Measurements from ENCODE around the gene MOXD1. TPM values are rescaled to one million over a fixed set of nuclear protein-coding genes. Genes with fewer than 3 reads are reported as not detected.

The MOXD1 gene
- 100 to 1,000 TPM; 172 to 315 (median 236) TPM for polyA plus RNA-seq (ENCODE audit: insufficient read length in 4 of 4)

DNA sequence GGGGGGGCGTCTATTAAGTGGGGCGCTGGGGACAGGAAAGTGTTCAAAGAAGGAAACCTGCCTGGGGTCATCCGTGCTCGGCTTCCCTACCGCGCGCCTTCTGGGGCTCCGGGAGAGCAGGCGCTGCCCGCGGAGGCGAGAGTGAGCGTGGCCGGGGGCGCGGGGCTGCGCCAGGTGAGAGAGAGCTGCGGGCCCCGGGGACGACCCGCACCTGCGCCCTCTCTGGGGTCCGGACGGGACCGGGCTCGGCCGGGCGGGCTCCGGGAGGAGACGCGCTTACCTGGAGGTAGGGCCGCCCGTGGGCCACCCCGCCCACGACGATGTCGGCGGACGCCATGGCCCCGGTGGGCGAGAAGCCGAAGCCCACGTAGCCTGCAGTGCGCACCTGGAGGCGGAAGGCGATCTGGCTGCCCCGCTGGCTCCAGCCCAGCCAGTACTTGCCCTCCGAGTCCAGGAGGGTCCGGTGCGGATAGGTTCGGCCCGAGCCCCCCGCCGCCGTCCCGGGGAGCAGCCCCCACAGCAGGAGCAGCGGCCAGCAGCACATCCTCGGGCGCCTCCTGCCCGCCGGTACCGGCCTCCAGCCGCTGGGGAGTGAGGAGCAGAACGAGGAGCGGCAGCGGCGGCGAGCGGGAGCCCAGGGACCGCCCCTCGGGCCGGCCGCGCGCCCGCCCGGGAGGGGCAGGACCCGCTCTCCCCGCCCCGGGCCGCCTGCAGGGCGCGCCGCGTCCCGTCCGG is at the start of gene MOXD1:
Gene MOXD1, minus strand, starts transcription at position 593 of the 735 bp plus-strand sequence. Its CDS starts 49 bp downstream, at position 544.
- peak in 1 of 4 donors; percentile 40 for DNase-seq (ENCODE audit: low read depth in 4 of 4, low spot score in 2 of 4)

DNA sequence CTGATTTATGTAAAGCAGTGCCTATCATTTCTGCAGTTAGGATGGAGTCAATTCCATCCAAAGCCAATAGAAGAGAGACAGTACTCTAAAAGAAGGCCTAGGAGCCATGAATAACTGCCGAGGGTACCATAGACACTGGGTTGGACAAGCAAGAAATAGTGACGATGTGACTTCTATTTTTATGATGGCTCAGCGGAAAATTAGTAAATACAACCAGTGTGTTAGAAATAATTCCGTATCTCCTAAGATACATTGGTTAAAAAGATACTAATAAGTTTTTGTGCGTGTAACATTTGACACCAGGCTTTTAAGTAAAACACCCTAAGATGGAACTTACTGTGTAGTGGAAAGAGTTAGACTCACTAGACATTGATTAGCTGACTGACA is 45.6 kb upstream of the MOXD1 start:
- no peak for DNase-seq (ENCODE audit: low read depth in 4 of 4, low spot score in 2 of 4)

DNA sequence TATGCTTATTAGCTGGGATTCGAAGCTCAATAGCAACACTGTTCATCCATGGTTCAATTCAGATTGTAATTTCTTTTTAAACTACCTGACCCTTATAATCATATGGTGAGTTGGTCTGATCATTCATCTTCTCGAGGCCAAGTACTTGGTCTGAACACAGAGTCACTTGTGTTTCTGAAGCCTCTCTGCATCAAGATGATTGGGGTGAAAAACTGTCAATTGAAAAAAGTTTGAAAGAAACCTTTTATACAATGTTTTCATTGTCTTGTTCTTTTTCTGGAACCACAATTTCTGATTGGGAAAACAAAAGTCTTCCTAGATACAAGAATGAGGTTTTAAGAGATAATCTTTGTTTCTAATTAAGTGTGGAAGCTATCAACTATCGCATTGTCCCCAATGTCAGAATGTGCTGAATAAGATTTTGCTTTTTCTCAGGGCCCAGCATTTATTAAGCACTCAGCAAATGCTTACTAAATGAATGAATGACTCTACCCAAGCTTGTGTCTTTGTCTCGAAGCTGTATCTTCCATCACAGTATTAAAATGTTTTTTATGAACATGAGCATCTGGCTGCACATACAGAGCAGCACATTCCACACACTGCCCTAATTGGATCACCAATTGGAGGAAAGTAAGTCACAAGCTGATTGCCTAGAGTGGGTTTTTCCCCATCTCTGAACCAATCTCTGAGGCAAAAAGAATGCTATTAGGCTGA is 45.0 kb upstream of the MOXD1 start:
- DNase-seq (ENCODE audit: low read depth in 4 of 4, low spot score in 2 of 4) = no peak

DNA sequence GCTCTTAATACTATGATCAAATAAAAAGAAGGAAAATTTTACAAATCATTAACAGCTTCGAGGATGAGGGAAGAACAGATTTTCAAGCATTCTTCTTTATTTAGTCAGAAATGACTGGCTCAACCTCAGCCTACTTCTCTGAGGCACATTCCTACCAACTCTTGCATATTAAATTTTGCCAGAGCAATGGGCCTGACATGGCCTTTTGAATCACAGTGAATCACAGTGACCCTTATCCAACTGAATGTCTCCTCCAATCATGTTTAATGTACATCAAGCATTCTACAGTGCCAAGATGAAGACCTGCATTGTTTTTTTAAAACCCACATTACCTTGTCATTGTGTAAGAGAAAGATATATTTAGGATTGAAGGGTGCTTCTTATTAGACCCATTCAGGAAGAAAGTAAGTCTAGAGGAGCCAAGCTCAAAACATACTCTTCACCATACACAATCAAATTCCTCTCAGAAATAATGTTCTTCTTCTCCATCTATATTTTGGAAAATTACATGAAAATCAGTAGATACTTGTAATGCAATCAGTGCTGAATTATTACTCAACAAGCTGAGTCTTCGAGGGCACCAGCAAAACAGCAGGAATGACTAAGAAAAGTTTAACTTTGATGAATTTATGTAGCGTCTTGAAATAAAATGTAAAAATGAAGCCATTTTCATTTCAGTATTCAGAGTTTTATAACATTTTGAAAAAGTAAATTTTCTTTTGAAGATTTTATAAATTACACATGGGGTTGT is 44.1 kb upstream of the MOXD1 start:
- DNase-seq (ENCODE audit: low read depth in 4 of 4, low spot score in 2 of 4) = no peak

DNA sequence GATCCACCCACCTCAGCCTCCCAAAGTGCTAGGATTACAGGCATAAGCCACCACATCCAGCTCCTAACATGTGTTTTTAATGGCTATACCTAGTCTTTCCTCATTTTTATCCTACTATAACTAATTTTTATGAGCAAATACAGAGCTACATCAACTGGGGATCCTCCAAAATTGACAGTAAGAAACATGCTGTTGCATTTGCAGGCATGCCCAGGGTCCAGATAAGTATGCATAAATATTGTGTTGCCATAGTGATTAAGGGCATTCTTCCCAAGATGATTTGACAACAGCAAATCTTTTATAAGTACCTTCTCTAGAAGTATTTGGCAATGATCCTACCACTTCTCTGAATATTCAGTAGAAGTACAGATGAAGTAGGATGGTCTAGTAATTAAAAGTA is 41.9 kb upstream of the MOXD1 start:
- DNase-seq (ENCODE audit: low read depth in 4 of 4, low spot score in 2 of 4) = no peak

DNA sequence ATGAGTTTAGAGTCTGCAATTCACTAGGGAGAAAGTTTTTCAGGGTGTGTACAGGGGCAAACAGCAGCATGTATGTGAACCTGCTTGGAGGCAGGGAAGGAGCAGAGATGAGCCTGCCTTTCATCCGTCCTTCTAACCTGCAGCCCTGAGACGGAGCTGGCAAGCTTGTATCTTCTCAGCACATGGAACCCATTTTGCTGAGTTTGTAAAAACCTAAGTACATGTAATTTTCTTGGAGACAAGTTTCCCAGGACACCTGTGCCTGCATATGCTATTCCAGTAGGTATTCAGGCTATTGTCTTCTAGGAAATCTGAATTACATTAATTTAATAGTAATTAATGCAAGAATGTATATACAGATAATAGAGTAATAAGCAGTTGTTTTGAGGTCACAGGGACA is 28.8 kb upstream of the MOXD1 start:
- DNase-seq (ENCODE audit: low read depth in 4 of 4, low spot score in 2 of 4) = no peak

DNA sequence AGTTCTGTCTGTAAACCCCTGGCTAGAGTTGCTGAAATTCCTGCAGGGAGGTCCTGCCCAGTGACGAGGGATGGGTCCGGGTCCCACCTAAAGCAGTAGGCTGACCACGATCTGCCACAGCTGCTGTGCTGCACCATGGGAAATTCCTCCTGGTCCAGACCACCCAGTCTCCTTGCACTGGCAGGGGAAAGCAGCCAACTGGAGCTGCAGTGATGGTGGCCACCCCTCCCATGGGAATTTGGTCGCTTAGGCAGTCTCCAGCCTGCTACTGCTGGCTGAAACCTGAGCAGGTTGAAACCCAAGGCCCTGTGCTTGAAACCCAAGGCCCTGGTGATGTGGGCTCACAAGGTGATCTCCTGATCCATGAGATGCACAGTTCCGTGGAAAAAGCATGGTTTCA is 23.9 kb upstream of the MOXD1 start:
- no peak for DNase-seq (ENCODE audit: low read depth in 4 of 4, low spot score in 2 of 4)

DNA sequence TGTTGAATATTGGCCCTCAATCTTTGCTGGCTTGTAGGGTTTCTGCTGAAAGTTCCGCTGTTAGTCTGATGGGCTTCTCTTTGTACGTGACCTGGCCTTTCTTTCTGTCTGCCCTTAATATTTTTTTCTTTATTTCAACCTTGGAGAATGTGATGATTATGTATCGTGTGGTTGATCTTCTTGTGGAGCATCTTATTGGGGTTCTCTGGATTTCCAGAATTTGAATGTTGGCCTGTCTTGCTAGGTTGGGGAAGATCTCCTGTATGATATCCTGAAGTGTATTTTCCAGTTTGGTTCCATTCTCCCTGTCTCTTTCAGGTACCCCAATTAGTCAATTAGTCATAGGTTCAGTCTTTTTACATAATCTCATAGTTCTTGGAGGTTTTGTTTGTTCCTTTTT is 22.6 kb upstream of the MOXD1 start:
- no peak for DNase-seq (ENCODE audit: low read depth in 4 of 4, low spot score in 2 of 4)

DNA sequence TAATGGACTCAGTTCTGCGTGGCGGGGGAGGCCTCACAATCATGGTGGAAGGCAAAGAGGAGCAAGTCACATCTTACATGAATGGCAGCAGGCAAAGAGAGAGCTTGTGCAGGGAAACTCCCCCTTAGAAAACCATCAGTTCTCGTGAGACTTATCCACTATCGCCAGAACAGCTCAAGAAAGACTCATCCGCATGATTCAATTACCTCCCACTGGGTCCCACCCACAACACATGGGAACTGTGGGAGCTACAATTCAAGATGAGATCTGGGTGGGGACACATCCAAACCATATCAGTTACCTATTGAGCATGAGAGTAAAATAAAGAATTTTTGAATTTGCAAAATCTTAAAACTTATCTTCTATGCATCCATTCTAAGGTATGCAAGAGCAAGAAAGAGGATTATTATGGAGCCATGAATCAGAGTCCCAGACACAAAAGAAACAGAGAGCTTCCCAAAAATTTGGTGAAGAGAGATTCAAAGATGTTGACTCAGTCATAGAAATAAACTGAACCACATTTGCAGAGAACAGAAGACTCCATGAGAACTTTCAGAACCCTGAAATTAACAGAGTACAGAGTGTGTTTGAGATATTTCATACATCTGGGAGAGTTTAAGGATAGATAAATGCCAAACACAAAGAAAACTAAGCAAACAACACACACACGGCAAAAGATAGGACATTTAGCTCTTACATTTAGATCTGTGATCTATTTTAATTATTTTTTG is 17.1 kb upstream of the MOXD1 start:
- no peak for DNase-seq (ENCODE audit: low read depth in 4 of 4, low spot score in 2 of 4)

DNA sequence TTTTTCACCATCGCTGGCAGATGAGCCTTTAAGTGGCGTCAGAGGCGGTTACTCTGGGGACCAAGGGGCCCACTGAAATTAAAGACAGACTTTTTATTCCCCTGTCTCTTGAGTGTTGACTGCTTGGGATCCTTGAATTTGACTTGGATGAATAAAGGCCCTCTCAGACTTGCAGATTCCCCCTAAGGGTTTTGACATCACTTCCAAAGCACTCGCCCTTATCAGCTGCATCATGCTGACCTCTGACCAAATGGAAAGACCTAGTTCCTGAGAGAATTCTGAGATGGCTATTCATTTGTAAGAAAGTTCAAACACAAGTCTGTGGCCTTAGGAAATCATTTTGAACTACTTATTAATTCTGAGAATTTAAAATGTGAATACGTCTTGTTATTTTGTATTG is 13.5 kb upstream of the MOXD1 start:
- DNase-seq (ENCODE audit: low read depth in 4 of 4, low spot score in 2 of 4) = no peak

DNA sequence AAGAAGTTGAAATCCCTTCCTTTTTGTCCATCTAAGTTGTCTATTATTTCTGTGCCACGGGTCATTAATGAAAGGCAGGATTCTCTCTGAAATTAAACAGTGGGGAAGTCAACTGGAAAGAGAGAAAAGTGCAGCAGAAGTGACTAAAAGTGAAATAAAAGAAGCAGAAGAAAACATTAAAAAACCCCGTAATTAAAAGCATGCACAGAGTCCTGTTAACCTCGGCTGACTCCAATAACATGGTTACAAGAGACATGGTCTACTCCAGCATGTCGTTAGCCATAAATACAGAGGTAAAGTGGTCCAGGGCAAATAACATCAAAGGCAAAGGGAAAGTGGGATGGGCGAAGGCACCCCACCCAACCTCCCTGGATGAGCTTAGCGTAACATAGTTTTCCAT is 13.0 kb upstream of the MOXD1 start:
- no peak for DNase-seq (ENCODE audit: low read depth in 4 of 4, low spot score in 2 of 4)

DNA sequence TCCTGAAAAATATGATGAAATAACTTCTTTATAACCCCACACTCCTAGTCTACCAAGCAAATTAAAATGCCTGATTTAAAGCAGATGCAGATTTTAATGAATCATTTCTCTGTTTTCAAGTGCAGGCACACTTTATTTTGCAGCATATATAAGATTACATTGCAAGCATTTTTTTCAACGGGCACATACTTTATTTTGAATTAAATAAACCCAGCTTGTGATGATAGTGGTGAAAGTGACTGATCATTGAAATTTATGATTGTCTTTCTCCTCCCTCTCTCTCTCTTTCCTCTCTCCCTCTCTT is 12.2 kb upstream of the MOXD1 start:
- no peak for DNase-seq (ENCODE audit: low read depth in 4 of 4, low spot score in 2 of 4)

DNA sequence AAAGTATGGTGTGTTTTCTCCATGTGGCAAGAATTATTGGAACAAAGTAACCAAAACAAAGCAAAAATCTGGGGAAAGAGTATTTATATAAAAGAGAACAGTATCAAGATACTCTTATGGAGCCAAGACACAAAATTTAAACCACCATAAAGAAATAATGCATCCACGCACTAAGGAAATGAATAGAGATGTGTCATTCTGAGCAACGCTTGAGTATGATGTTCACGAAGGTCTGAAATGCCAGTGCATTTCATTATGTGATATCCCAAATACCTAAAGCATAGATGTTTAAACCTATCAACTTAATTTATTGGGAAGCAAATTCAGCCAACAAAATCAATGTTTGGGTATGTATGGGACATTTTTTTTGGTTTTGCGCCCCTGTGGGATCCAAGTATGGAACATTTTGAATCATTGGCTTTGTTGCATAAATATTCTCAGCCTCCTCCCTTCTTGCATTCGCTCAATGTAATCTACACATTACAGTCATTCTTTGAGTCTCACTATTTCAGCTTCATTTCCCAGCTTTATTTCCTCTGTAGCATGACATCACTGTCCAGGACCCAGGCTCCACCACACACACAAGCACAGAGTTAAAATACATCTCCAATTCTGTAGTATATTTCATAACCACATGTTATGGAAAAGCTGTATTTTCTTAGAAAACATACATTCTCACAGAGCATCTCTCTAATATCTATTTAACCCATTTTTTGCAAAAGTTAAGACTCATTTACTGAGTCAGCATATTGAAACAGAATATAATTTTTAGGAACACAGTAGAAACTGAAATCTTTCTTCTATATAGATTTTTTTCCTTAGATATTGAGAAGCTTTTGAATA is 11.6 kb upstream of the MOXD1 start:
- no peak for DNase-seq (ENCODE audit: low read depth in 4 of 4, low spot score in 2 of 4)

DNA sequence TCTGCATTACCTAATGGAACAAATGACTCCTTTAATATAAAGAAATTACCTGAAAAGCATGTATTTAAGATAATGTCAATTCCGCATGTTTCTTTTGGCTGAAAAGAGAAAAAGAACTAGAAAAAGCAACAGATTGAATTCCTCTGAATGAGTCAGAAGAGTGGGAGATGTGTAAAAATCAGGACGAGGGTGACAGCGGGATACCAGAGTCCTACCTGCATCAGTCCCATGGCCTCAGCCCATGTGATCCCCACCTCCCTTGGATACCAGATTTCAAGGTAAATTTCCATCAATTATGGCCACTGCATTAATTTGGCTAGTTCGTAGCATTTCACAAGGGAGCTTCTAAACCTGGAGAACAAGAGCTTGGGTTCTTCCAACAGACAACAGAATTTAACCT is 10.0 kb upstream of the MOXD1 start:
- DNase-seq (ENCODE audit: low read depth in 4 of 4, low spot score in 2 of 4) = no peak

DNA sequence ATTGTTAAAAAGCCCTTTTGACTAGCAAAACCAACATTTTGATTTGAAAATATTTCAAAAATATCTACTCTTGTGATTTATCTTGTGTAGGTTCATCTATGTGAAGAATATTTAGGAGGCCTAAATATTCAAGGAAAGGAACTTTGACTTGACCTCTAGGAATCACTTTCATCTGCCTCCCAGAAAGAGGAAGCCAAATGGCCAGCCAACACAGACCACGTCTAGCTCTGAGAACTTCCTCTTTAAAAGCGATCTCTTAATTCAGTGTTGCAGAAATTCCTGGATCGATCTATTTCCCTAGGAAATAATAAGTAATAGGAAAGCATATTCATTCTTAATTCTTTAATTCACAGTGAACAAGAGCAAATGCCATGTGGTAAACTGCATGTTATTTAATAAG is 9.6 kb upstream of the MOXD1 start:
- DNase-seq (ENCODE audit: low read depth in 4 of 4, low spot score in 2 of 4) = no peak

DNA sequence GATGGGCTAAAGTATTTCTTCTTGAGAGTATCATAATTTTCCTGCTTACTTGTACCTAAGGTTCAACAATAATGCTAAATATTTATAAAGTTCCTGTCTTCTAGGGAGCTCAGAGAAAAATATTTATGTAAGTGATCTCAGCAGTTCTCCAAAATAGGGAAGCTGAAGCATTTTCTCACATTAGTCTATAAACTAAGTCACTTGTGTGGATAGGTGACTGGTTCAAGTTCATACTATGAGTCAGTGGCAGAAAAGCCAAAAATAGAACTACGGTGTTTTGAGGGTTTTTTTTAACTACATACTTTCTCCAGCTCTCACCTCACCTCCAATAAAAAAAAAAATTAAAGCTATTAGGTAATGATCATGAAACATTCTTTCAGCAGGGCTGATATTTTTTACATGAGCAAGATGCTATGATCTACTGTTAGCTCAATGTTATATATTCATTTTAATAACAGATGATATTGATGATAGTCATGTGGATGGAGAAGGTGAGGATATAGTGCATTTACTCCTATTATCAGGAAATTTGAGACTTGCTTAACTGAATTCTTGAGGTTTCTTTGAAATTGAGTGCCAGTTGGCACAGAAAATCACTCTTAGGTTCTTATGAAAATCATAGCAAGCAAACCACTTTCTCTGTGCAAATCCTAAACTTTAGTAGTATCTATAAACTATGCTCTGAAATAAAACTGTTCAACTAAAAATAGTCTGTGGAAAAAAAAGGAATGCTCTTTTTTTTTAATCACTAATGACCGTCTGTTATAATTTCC is 4.1 kb upstream of the MOXD1 start:
- DNase-seq (ENCODE audit: low read depth in 4 of 4, low spot score in 2 of 4) = no peak

DNA sequence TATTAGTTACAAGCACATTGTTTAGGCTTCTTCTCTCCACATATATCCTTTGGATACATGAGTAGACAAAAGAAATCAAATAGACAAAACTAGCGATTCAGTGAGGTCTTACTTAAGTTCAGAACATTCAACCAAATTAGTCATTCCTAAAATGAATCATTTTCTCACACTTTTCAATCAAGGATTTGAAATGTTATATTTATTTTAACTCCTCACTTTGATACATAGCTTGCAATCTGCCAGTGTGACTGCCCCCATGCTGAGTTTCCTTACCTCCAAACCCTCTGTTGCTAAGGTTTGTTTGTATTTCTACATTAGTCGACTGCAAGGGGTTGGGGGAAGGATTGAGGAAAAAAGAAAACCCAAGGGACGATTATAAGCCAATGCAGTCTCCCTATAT is 3.5 kb upstream of the MOXD1 start:
- no peak for DNase-seq (ENCODE audit: low read depth in 4 of 4, low spot score in 2 of 4)

DNA sequence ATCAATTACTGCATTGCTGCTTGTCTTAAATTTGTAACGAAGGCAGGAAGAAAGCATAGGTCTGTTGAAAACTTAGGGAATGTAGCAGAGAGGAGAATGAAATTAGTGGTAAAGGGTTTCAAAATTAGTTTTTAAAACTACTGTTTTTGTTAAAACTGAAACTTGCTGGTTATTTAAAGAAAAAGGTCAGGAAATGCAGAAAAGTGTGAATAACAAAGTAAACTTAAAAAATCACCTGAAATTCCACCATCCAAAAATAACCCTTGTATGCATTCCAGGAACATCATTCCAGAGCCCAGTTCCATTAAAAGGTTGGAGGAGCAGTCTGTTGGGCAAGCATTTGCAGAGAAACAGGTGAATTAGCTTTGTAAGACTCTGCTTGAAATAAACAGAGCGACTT is 3.1 kb upstream of the MOXD1 start:
- no peak for DNase-seq (ENCODE audit: low read depth in 4 of 4, low spot score in 2 of 4)

DNA sequence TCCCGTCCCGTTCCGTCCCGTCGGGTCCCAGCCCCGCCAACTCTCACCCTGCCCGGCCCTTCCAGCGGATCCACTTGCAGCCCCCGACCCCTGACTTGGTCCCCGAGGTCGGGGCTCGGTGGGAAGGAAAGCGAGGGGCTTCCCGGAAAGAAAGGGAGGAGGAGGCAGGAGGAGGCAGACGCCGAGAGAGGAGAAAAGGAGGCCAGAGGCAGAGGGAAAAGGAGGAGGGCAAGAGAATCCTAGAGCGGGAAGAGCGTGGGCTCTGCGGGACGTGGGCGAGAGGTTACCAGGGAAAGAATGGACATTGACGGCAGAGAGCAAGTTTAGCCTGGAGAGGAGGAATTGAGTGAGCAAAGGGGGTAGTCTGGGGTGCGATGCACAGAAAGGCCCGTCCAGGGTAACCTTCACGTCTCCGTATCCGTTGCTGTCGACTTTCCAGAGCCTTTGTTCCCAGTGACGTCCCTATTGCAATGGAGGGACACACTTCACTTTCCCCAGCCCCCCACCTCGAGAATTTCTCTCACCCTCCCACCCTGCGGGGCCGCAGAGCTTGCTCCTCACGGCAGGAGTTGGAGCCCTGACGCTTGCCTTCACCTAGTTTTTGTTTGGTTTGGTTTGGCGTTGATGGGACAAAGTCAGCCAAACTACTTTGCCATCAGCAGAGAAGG is 477 bp upstream of the MOXD1 start:
- DNase-seq (ENCODE audit: low read depth in 4 of 4, low spot score in 2 of 4) = peak in 1 of 4 donors; percentile 38
